Islet of Langerhans (tissue), 1 donor: Measurements from ENCODE around the gene CELSR3.

Source experiments
- FAIRE-seq: peaks from one replicate; lab custom pipeline; 2011; peaks lifted over from hg19 to GRCh38; lab: Jason Lieb, UNC

CELSR3 gene

DNA sequence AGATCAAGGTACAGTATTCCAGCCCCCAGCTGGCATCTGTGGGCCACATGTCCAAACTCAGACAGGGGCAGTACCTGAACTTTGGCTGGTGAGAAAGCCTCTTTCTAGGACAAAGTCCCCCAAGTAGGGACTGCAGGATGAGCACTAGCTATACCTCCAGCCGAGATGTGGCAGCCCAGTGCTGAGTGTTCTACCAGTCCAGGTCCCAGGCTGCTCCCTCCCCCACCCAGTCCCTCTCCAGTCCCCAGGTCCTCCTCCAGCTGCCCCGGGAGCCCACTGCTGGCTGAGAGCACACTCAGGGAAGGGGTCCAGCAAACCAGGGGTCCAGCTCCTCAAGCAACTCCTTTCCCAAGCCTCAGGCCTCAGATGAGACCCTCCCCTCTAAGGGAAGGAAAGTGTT is 28.9 kb downstream of the CELSR3 start:
- FAIRE-seq = no peak

DNA sequence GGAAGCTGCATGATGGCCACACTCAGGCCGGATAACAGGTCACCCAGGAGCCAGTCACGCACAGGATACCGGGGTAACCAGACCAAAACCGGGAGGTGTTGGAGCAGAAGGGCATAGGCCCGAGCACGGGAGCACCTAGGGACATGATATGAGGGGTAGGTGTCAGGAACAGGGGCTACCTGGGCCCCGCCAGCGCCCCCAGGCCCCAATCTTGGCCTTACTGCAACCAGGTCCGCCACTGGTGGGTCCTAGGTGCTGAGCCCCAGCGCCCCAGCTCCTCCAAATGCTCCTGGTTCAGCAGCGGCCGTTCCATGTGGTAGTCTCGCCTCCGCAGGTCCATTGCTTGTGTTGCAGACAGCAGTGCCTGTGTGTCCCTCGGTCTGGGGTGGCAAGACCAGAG is 29.4 kb downstream of the CELSR3 start:
- no peak for FAIRE-seq

DNA sequence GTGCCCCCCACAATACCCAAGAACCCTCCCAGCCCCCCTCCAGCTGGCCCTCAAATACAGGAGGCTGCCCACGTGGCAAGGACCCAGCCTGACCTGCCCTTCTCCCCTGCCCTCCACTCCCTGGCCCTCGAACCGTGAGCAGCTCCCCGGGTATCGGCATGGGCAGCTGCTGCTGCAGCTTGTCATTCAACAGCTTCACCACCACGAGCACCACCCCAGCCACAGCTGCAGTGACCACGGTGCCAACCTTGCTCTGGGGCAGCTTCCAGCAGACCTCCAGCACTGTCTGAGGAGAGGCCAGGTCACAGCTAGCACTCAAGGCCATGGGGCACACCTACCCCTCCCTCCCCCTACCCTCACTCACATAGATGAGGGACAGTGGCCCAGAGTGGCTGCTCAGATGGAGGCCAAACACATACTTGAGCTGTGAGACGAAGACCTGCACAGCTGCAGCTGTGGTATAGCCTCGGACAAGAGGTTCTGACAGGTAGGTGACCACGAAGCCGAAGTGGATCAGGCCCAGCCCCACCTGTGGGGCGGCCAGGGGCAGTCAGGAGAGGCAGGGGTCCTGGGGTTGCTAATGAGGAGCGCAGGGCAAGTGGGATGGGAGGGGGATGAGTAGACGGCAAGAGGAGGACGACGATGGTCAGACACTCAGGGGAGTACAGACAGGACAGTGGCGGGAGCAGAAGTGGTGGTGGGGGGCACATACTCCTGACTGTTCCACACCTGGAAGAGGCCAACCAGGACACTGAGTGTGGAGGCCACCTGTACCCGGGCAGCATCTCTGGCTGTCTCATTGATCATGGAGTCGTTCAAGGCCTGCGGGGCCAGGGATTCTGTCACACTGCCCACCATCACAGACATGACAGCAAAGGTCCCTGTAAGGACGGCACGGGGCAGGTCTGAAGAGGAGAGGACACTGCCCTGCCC is 30.9 kb downstream of the CELSR3 start:
- FAIRE-seq = no peak

DNA sequence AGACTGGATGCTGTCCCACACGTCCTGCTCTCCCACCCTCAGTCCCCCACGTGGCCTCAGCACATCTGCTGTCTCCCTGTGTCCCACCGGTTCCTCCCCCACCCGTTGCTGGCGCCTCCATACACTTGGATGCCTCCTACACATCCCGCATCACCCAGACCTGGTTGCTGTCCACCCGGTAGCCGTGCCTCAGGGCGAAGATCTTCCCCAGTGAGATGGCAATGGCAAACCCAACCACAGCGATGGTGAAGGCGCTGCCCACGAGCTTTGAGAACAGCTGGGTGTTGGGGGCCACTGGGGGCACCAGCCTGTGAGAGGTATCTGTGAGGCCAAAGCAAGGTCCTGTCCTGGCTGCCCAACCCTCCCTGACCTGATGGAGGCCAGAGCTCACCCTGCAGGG is 31.9 kb downstream of the CELSR3 start:
- no peak for FAIRE-seq

DNA sequence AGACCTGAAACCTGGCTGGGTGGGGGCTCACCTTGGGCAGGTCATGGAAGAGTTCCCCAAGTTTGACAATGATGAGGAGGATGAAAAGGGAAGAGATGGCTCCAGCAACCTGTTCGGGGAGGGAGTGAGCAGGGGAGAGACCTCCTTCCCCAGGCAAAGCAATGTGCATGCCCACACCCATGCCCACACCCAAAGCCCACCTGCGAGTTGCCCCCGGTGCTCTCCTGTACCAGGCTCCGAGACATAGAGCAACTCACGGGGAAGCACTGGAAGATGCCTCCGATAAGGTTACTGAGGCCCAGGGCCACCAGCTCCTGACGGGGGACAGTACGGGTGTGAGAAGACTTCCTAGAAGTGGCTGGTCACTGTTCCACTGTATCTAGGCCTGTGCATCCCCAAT is 32.3 kb downstream of the CELSR3 start:
- no peak for FAIRE-seq

DNA sequence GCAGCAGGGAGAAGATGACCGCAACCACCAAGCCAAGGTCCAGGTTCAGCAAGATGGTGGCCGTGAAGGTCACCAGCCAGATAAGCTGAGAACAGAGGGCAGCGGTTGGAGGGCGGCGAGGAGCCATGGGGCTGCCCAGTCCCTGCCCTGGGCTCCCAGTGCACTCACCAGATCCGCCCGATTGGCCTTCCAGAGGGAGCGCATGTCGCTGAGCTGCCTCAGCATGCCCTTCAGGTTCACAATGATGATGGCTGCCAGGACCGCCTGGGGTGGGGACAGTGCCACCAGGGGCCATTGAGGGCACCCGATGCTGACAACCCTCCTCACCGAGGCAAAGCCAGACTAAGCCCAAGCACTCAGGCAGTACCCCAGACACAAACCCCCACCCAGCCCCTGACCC is 32.8 kb downstream of the CELSR3 start:
- no peak for FAIRE-seq

DNA sequence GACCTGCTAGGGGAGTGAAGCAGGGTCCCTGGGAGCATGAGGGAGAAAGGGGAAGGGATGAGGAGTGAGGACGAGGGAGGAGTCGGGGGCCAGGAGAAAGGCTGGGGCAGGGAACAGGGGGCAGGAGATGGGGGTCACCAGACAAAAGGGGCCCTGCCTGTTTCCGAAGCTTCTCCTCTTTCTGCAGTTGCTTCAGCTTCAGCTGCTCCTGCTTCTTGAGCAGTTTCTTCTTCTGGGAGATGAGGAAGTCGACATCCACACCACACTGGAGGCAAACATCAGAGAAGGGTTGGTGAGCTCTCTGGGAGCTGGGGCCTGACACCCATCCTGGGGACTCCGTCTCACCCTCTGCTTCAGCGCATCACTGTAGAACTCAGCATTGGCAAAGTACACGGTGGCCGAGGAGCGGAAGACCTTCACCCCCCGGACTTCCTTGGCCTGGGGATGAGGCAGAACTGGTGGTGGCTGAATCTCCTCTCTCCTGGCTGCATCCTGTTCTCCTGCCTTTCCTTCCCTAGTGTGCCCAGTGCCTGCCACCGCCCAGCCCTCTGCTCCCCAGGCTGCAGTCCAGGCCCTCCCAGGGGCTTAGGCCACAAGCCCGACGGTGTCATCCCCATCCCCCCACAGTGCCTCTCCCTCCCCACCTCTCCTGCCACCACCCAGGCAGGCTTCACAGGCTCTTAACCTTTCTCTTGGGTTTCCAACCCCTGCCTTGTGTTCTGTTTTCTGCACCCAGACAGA is 34.2 kb downstream of the CELSR3 start:
- no peak for FAIRE-seq

DNA sequence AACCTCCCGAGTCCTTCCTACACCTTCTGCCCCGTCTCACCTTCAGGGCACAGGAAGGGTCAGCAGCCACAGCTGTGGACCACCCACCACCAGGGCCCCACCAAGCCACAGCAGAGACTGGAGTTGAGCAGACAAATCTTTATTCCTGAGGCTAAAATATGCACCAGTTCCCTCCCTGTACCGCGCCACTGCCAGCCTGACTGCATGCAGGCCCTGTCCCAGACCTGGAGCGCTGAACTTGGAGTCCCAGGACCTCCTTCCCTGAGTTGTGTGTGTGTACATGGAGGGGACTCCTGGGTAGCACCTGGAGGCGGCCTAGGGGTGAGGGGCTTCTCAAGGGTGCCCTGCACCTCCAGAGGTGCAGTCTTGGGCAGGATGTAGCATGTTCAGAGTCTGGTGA is 37.1 kb downstream of the CELSR3 start:
- no peak for FAIRE-seq

DNA sequence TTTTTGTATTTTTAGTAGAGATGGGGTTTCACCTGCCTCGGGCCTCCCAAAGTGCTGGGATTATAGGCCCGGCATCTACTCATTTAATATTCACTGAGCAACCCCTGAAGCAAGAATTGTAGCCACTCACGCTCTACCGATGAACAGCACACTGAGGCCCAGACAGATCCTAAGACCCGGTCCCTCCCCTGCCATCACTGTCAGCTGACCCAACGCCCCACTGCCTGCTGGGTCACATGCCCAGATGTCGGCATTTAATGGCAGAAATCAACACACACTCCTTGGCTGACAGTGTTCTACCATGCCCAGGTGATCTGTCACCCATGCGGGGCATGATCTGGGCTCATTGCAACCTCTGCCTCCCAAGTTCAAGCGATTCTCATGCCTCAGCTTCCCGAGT is 37.9 kb downstream of the CELSR3 start:
- FAIRE-seq = no peak

DNA sequence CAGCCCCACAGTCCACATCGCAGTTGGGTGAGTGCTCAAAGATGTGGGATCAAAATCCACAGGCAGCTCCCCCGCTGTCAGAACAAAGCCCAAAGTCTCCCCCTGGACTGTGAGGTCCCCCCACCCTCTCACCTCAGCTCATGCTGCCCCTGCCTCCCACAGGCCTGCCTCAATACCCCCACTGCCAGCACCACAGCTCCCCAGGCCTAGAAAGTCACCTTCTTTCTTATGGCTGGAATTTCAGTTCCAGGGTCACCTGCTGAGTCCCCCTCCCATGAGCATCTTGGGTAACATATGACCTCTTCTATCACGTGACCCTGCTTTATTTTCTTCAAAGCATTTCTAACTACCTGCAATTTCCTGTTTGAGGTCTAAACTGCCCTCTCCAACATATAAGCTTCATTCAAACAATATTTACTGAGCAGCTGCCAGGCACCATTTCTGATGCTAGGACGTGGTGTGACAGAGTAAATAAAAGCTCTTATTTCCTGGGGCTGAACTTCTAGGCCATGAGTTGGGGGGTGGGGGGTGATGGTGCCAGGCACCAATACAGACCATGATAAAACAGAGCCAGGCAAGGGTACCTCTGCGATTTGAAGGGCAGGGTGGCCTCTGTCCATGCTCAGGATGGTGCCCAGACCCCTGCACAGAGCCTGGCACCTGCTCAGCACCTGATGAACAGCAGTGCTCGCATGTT is 38.7 kb downstream of the CELSR3 start:
- FAIRE-seq = no peak

DNA sequence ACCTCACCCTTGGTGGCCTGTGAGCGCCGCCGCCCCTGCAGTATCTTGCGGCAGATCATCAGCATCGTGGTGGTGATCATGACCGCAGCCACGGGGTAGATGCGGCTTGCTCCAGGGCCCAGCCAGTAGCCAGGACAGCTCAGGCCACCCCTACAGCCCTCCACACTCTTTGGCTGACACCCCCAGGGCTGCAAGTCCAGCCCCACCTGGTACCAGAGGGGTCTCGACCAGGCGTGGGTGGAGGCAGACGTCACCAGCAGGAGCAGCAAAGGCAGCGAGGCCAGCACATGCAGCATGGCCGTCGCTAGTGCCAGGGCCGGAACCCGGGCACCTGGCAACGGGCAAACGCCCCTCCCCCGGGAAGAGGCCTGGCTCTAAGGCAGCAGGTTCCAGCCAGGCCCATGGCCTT is 41.2 kb downstream of the CELSR3 start, which contains the start of gene TMEM89:
Gene TMEM89, minus strand, starts transcription at position 309 of the 409 bp plus-strand sequence. Its CDS starts 13 bp downstream, at position 296.
- no peak for FAIRE-seq

DNA sequence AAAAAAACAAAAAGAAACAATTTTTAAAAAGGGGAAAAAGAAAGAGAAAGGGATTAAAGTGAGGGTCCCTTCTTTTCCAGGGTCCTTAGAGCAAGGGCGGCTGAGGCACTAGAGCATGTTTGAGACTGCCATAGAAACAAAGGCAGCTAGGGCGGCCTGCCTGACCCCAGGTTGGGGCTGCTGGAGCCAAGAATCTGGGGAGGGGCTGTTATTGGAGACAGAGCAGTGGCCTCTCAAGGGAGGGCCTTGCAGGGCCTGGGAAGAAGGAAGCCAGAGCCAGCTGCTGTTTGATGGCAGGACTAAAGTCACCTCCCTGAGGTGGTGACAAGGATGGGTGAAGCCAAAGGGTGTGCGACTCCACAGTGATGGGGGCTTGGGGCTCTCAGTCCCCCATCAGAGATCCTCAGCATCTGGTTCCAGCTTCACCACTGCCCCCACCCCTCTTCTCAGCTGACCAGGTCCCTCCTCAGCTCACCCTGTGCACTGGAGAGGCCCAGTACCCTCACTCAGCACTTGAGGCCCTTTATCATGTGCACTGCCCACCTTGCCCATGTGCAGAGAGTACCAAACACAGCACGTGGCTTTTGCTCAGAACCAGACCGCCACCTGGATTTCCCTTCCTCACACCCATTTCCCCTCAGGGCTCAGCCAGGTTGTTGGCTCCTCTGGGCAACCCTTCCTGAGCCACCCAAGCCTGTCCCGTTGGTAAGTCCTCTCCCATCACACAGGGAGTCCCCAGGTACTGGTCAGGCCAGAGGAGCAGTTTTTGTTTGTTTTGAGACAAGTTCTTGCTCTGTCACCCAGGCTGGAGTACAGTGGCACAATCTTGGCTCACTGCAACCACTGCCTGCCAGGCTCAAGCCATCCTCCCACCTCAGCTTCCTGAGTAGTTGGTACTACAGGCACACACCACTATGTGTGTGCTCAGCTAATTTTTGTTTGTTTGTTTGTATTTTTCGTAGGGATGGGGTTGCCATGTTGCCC is 42.9 kb downstream of the CELSR3 start:
- FAIRE-seq = no peak

DNA sequence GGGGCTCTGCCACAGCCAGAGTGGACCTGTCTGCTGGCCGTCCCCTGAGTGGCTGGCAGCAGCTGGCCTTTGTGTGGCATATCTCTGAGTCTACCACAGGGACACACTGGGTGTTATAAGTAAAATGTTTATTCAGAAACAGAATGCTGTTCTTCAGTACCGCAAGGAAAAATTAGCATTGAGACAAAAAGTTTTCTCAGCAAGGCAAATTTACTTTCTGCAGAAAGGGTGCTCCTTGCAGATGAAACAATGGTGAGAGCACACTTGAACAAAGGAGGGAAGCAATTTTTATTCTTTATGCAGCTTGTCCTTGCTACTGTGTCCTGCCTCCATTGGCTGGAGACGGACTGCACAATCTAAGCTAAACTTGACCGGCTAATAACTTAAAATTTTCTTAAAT is 45.1 kb downstream of the CELSR3 start:
- no peak for FAIRE-seq

DNA sequence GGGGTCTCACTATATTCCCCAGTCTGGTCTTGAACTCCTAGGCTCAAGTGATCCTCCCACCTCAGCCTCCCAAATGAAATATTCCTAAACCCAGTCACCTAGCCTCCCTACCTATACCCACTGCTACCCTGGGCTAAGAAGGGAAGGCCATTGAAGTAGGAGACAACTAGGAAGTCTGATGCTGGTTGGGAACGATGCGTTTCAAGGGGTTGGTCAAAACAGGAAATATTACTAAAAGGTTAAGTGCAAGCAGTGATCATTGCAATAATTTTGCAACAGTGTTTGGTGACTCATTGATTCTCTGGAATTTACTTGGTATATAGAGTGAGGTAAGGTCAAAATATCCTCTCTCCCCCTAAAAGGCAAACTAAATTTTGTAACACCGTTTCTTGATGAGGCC is 48.6 kb downstream of the CELSR3 start:
- FAIRE-seq = no peak

DNA sequence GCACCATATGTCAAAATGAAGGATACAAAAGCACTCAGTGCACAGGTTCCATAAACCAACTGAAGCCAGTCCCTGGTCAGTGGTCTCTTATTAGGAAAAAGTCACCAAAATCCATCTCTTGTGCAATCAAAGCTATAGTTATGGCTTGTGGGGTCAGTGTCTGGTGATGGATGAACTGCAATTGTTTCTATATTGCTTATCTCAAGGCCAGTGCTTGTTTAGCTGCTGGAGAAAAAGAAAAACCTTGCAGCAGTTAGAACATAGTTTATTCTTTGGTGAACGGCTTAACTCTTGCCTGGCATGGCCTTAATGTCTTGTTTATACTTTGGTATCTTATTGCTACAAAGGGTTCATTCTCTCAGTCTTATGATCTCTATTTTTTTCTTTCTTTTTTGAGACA is 50.4 kb downstream of the CELSR3 start:
- no peak for FAIRE-seq

DNA sequence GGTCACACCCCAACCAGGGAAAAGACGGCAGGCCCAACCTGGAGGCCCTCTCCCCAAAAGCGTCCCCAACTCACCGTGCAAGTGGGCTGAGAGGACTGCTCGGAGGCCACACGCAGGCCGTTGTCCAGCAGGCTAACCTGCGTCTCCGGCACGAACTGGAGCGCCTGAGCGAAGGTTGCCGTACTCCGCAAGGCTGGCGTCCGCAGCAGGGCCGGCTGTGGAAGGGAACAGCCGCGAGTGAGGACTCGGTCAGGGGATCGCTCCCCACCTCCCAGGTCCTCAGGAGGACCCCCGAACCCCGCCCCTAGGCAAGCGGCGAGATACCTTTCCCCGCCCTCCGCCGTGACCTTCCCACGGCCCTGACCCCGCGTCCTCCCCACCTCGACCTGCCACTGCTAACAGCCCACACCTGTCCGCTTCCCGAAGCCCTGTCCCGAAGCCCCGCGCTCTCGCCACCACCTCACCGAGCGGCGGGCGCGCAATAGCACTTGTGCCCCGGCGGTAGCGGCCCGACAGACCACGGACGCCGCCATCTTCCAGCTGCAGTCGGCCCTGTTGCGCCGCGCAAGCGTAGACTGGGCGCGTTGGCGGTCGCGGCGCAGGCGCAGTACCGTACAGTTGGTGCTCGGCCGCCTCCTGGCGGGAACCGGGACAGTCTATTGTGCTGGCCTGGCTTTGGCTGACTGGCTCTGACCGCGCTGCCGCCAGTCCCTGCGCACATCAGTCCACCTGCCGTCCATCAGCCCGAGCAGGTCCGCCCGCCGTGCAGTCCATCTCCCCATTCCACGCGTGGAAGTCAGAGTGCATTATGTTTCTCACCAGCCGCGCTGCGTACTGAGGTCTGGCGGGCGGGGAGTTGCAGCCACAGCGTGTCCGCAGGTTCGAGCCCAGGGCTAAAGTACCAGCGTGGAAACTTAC is 53.3 kb downstream of the CELSR3 start, which contains the start of gene UQCRC1:
Gene UQCRC1, minus strand, starts transcription at position 559 of the 918 bp plus-strand sequence. Its CDS starts 26 bp downstream, at position 533.
- FAIRE-seq = no peak

DNA sequence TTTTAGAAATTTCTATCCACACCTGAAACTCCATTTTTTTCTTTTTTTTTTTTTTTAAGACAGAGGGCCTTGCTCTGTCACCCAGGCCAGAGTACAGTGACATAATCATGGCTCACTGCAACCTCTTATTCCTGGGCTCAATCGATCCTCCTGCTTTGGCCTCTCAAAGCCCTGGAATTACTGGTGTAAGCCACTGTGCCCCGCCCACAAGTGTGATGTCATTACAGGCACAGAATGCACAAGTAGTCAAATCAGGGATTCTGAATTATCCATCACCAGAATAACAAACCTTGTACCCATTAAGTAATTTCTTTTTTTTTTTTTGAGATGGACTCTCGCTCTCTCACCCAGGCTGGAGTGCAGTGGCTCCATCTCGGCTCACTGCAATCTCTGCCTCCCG is 55.2 kb downstream of the CELSR3 start:
- FAIRE-seq = no peak

DNA sequence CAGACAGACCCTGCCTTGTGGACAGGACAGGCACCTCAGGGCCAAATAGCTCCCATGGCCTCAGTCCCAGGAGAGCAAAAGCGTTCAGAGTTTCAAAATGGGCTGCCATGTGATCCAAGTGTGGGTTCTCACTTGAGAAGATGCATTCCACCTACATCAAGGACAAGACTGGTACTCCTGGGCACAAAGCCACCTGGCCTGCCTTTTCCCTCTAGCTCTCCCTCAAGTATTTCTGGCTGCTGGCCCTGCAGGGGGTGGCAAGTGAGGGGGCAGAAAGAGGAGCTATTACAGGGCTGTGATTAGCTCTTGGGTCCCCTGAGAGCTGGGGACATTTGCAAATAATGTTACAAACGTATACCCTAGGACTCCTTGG is 61.1 kb downstream of the CELSR3 start:
- no peak for FAIRE-seq

DNA sequence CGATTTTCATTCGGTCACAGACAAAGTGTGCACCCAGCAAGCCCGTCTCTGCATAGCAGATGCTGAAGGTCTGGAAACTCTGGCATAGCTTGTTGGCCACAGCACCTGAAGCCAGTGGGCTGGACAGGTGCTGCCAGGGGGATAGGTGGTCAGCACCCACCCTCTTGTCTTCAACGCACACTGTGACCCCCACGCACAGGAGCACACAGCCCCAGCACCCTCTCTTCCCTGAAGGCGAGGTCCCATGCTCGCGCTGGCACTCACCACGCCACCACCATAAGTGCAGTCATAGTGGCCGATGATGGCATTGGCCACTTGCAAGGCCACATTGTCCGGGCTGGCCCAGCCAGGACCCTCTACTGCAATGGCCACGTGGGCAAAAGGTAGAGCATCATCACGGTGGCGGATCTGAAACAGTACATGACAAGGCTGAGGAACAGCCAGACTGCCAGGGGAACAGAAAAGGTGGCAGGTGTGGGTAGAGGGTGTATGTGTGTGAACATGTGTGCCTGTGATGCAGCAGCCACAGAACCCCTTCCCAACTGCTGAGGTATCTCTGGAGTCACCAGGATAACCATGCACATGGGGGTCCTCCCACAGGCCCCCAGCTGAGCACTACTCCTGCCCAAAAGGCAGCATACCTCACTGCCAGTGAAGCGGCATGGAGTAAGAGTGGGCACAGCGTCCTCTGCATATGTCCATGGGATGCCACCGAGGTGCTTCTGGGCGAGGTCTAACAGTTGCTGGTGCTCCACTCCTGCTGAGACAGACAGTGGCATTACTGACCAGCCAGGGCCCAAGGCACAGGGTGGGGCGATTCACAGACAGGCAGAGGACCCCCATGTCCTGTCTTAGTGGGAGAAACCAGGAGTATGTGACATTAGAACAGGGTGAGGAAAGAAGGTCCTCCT is 61.7 kb downstream of the CELSR3 start:
- FAIRE-seq = no peak
